WTC11 (cell line): ENCODE measurements around the gene PCDHGA6. TPM values are rescaled to one million over a fixed set of nuclear protein-coding genes. Genes with fewer than 3 reads are reported as not detected.
"Not testable (repeated sequence)": the region's sequence is repeated elsewhere in the genome, so short reads cannot be mapped to it uniquely, and the experiment has no call there.

Source experiments
- ATAC-seq: fragments of 200-7000 bp; cut with Tn5 transposase; 2 replicates; pipeline ENCODE4 v1.10.0; 2021; ENCODE audit warnings: mild to moderate bottlenecking, moderate library complexity
- CTCF ChIA-PET: fragments of 300-600 bp; sonication (Branson Sonifier 250); formaldehyde crosslinking; loops from one replicate; lab custom pipeline; 2021; ENCODE audit warnings: antibody characterized with exemption; lab: Charles Lee
- POLR2A ChIA-PET: fragments of 350-600 bp; sonication (Branson Sonifier 250); formaldehyde crosslinking; loops from one replicate; lab custom pipeline; 2021; ENCODE audit warnings: antibody characterized with exemption; lab: Charles Lee
- DNase-seq: peaks from one replicate; pipeline ENCODE4 v3.0.0; 2021; ENCODE audit warnings: low spot score
- H3K27ac Mint-ChIP-seq: 2 replicates; pipeline ENCODE4 v1.8.0; 2021; ENCODE audit warnings: mixed read lengths
- H3K27me3 Mint-ChIP-seq: 2 replicates; pipeline ENCODE4 v1.8.0; 2021; ENCODE audit warnings: low read depth, mild to moderate bottlenecking, moderate library complexity, mixed read lengths
- H3K36me3 Mint-ChIP-seq: 2 replicates; pipeline ENCODE4 v1.8.0; 2021; ENCODE audit warnings: mixed read lengths
- H3K4me1 Mint-ChIP-seq: 2 replicates; pipeline ENCODE4 v1.8.0; 2022; ENCODE audit warnings: mixed read lengths
- H3K4me3 Mint-ChIP-seq: 2 replicates; pipeline ENCODE4 v1.8.0; 2021; ENCODE audit warnings: mild to moderate bottlenecking, moderate library complexity, mixed read lengths
- H3K9me3 Mint-ChIP-seq: 2 replicates; pipeline ENCODE4 v1.8.0; 2021; ENCODE audit warnings: mixed read lengths
- FOXP4 ChIP-seq: sonication (generic); formaldehyde crosslinking; IDR thresholded peaks from 2 replicates; pipeline ENCODE4 v1.8.0; 2022; ENCODE audit warnings: mild to moderate bottlenecking, missing genetic modification reagents
- JUN ChIP-seq: sonication (generic); formaldehyde crosslinking; IDR thresholded peaks from 2 replicates; pipeline ENCODE4 v1.8.0; 2023; ENCODE audit warnings: mild to moderate bottlenecking, missing genetic modification reagents
- NFE2L1 ChIP-seq: sonication (generic); formaldehyde crosslinking; IDR thresholded peaks from 2 replicates; pipeline ENCODE4 v1.8.1; 2023; ENCODE audit warnings: missing genetic modification reagents
- NR1H2 ChIP-seq: sonication (generic); formaldehyde crosslinking; IDR thresholded peaks from 2 replicates; pipeline ENCODE4 v1.9.0; 2021; ENCODE audit warnings: mild to moderate bottlenecking, moderate library complexity, missing genetic modification reagents
- TEAD1 ChIP-seq: sonication (generic); formaldehyde crosslinking; IDR thresholded peaks from 2 replicates; pipeline ENCODE4 v1.8.0; 2022; ENCODE audit warnings: mild to moderate bottlenecking, missing genetic modification reagents
- TEAD4 ChIP-seq: sonication (generic); formaldehyde crosslinking; IDR thresholded peaks from 2 replicates; pipeline ENCODE4 v1.8.0; 2022; ENCODE audit warnings: mild to moderate bottlenecking, missing genetic modification reagents
- USF2 ChIP-seq: sonication (generic); formaldehyde crosslinking; IDR thresholded peaks from 2 replicates; pipeline ENCODE4 v1.8.1; 2023; ENCODE audit warnings: mild to moderate bottlenecking, missing genetic modification reagents, moderate library complexity
- ZNF532 ChIP-seq: fragments of 250-450 bp; sonication (Bioruptor Pico); IDR thresholded peaks from 2 replicates; pipeline ENCODE4 v1.9.0; 2021; ENCODE audit warnings: mild to moderate bottlenecking, borderline replicate concordance
- total RNA-seq: library from RNA; stranded (reverse); gene quantifications from 3 replicates; pipeline ENCODE4 v1.2.3, GENCODE V29; 2021

PCDHGA6 gene
- total RNA-seq, 1 experiment from 2014 or later: 3.3 TPM

- TF ChIP-seq FOXP4 (CRISPR knock-in tag) (no peak), TEAD1 (CRISPR knock-in tag) (no peak), NFE2L1 (CRISPR knock-in tag) (no peak), JUN (CRISPR knock-in tag) (no peak), NR1H2 (CRISPR knock-in tag) (no peak), USF2 (CRISPR knock-in tag) (no peak), TEAD4 (CRISPR knock-in tag) (no peak), ZNF532 (CRISPR knock-in tag) (no peak)
These were observed 39.9 kb downstream of the PCDHGA6 start (continued) for GRCh38 chr5:141413540-141414069.

GRCh38 chr5:141414548-141415274, 41.0 kb downstream of the PCDHGA6 start:
- POLR2A ChIA-PET, DNase-seq, H3K27ac Mint-ChIP-seq, ATAC-seq: not testable (repeated sequence)
- H3K4me1 Mint-ChIP-seq: peaks cover 28% of the 10 kb centered on the region
- H3K36me3 Mint-ChIP-seq: peaks cover 35% of the 10 kb centered on the region
- H3K27me3 Mint-ChIP-seq: peaks cover 23% of the 10 kb centered on the region
- peaks cover 21% of the 10 kb centered on the region for H3K9me3 Mint-ChIP-seq
- CTCF ChIA-PET: interaction anchor here (0.6 to 4.3 kb wide), 14 partner anchors 12 to 193 kb away, joined by 3 to 75 read pairs (median 24); partner anchors contain the start of genes PCDHB15, PCDHGA12, PCDHGA3 and PCDHGA9
- H3K4me3 Mint-ChIP-seq: peak overlapping the region; percentile 94

GRCh38 chr5:141415275-141415618, 41.6 kb downstream of the PCDHGA6 start:
- POLR2A ChIA-PET, ATAC-seq, DNase-seq: not testable (repeated sequence)
- peaks cover 23% of the 10 kb centered on the region for H3K9me3 Mint-ChIP-seq
- peak; percentile 18; the same call in 1 of the 2 replicates for TF ChIP-seq USF2 (CRISPR knock-in tag)
- TF ChIP-seq, all 79 proteins: peak for 1; not testable (repeated sequence) for 78
- peaks cover 37% of the 10 kb centered on the region for H3K36me3 Mint-ChIP-seq
- H3K4me3 Mint-ChIP-seq: peak overlapping the region; percentile 16; the same call in 1 of the 2 replicates
- H3K4me1 Mint-ChIP-seq: peaks cover 30% of the 10 kb centered on the region
- CTCF ChIA-PET: interaction anchor here (0.6 to 4.3 kb wide), 6 partner anchors 18 to 142 kb away, joined by 3 to 60 read pairs (median 4); partner anchors contain the start of genes PCDHGB5 and PCDHGC3
- peaks cover 21% of the 10 kb centered on the region for H3K27me3 Mint-ChIP-seq
- not testable (repeated sequence) for H3K27ac Mint-ChIP-seq
